ENCODE data around the gene NIPAL3.

The NIPAL3 gene

DNA sequence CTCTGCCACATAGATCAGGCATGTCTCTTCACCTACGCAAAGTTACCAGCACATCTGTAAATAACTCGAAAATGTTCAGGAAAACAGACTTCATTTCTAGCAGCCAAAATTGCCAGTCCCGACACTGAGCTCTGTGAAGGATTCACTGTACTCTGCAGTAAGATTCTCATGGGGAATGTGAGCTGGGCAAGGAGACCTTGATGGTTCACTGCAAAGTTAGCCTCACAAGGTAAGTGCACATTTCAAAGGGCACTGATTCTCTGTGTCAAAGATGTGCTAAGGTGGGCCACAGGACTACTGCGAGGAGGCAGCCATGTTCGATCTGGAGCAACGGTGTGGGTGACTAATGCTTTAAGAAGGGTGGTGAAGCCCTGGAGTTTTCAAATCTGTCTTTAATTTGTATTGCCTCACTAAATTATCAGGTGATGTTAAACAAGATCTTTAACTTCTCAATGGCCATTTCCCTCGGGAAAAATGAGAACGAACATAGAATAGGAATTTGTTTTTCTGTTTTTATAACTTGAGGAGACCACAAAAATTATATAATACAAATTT lies 27.2 kb upstream of the NIPAL3 start:
- CTCF ChIA-PET = interaction anchor here (0.9 to 6.0 kb wide), 5 partner anchors 15 to 189 kb away, joined by 3 to 166 read pairs (median 4); no protein-coding TSS in a partner anchor

DNA sequence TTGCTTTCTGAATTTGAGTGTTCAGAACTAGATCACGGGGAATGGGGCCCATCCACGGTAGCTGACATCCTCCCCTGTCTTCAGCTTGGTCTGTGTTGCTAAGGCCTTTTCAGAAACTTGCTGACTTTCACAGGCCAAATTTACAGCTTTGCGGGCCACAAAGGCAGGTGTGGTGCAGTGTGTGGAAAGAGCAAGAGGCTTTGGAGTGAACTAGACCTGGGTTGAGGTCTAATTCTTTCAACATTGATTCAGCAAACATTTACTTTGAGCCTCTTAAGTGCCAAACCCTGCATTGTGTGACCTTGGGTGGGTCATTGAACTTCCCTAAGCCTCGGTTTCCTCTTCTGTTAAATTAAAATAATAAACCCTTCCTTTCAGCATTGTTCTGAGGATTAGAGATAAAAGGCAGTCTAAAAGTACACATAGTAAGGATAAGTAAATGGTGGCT lies 26.3 kb upstream of the NIPAL3 start:
- CTCF ChIA-PET = interaction anchor here (0.5 to 6.0 kb wide), 6 partner anchors 9 to 262 kb away, joined by 3 to 166 read pairs (median 4); no protein-coding TSS in a partner anchor
- no peak for DNase-seq (ENCODE audit: low read depth, low spot score)
- TF ChIP-seq, protein P1, sequence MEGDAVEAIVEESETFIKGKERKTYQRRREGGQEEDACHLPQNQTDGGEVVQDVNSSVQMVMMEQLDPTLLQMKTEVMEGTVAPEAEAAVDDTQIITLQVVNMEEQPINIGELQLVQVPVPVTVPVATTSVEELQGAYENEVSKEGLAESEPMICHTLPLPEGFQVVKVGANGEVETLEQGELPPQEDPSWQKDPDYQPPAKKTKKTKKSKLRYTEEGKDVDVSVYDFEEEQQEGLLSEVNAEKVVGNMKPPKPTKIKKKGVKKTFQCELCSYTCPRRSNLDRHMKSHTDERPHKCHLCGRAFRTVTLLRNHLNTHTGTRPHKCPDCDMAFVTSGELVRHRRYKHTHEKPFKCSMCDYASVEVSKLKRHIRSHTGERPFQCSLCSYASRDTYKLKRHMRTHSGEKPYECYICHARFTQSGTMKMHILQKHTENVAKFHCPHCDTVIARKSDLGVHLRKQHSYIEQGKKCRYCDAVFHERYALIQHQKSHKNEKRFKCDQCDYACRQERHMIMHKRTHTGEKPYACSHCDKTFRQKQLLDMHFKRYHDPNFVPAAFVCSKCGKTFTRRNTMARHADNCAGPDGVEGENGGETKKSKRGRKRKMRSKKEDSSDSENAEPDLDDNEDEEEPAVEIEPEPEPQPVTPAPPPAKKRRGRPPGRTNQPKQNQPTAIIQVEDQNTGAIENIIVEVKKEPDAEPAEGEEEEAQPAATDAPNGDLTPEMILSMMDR (IDR thresholded peaks at IDR 0.05; ENCODE audit: insufficient read depth, low read length, missing control alignments) = no peak
- POLR2A ChIA-PET = no interaction called here
- H3K4me3 ChIP-seq (ENCODE audit: low read depth, low read length) = no peak overlapping the region

More for the DNA sequence above, 27.2 kb upstream of the NIPAL3 start:
- no peak overlapping the region for H3K4me3 ChIP-seq (ENCODE audit: low read depth, low read length)
- POLR2A ChIA-PET = no interaction called here
- TF ChIP-seq, protein P1 (IDR thresholded peaks at IDR 0.05; ENCODE audit: insufficient read depth, low read length, missing control alignments) = no peak
- DNase-seq (ENCODE audit: low read depth, low spot score) = no peak

- CTCF ChIA-PET = interaction anchor here (0.6 to 13.5 kb wide), 91 partner anchors 10 to 320 kb away, joined by 3 to 847 read pairs (median 5); partner anchors contain the start of genes GRHL3, IFNLR1, NIPAL3 and STPG1
- DNase-seq (ENCODE audit: low read depth, low spot score) = no peak
- TF ChIP-seq, protein P1 (IDR thresholded peaks at IDR 0.05; ENCODE audit: insufficient read depth, low read length, missing control alignments) = peak; percentile 95
- POLR2A ChIA-PET = interaction anchor here (1.2 kb wide), 1 partner anchor 189 kb away, joined by 4 read pairs; no protein-coding TSS in a partner anchor
- no peak overlapping the region for H3K4me3 ChIP-seq (ENCODE audit: low read depth, low read length)
Observed at GRCh38 chr1:24390924-24391782, 24.4 kb upstream of the NIPAL3 start.

DNA sequence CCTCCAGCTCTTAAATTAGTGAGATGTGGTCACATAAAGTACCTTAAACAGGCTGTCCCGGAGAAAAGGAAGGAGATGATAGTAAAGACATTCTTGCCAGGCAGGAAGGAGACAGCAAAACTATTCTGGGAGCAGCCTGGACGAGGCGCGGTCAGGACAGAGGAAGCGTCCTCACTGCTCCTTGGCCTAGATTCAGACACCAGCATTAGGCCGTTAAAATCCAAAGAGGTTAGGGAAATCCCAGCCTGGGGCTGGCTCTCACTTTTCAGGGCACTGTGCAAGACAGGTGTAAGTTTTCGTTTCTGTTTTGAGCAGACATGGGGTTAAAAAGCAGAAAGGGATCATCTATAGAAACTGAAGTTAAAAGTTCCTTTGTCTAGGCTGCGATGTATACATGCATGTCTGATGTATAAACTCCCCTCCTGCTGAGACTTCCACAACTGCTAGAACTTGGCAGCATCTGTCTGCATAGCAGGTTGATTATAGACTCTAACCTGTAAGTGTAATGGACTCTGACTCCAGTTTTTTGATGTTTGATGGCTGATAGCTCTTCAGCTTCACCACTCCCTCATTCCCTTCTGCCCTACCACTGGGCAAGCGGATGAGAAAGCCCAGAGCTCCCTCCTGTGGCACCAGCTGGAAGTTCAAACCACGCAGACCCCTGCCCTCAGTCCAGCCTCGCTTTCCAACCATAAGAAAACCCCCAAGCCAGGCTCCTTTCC lies 23.6 kb upstream of the NIPAL3 start:
- no peak overlapping the region for H3K4me3 ChIP-seq (ENCODE audit: low read depth, low read length)
- DNase-seq (ENCODE audit: low read depth, low spot score) = no peak
- TF ChIP-seq, protein P1 (IDR thresholded peaks at IDR 0.05; ENCODE audit: insufficient read depth, low read length, missing control alignments) = peak; percentile 78
- POLR2A ChIA-PET = interaction anchor here (1.2 kb wide), 2 partner anchors 26 to 190 kb away, joined by 3 to 4 read pairs; no protein-coding TSS in a partner anchor
- CTCF ChIA-PET = interaction anchor here (0.6 to 13.5 kb wide), 75 partner anchors 8 to 321 kb away, joined by 3 to 847 read pairs (median 6); partner anchors contain the start of genes GRHL3, IFNLR1, NIPAL3 and STPG1

- TF ChIP-seq, protein P1 (IDR thresholded peaks at IDR 0.05; ENCODE audit: insufficient read depth, low read length, missing control alignments) = no peak
- no peak for DNase-seq (ENCODE audit: low read depth, low spot score)
- H3K4me3 ChIP-seq (ENCODE audit: low read depth, low read length) = no peak overlapping the region
- CTCF ChIA-PET = interaction anchor here (0.8 to 13.5 kb wide), 40 partner anchors 8 to 322 kb away, joined by 3 to 847 read pairs (median 9); partner anchors contain the start of genes IFNLR1, NIPAL3 and STPG1
- POLR2A ChIA-PET = interaction anchor here (1.2 kb wide), 1 partner anchor 25 kb away, joined by 3 read pairs; no protein-coding TSS in a partner anchor
Observed at GRCh38 chr1:24392604-24392946, 23.0 kb upstream of the NIPAL3 start.
